ENCODE measurements around the gene IFNB1. TPM values are rescaled to one million over a fixed set of nuclear protein-coding genes. Genes with fewer than 3 reads are reported as not detected.

Gene IFNB1
- total RNA-seq, 1 experiment from 2014 or later, result not detected

GRCh38 chr9:21086538-21086937 lies 8.8 kb upstream of the IFNB1 start:
- H2BK5ac ChIP-seq (ENCODE audit: insufficient read length, low read length), result no peak overlapping the region
- H3K18ac ChIP-seq (ENCODE audit: insufficient read length, low read depth, low read length), result no peak overlapping the region
- no peak overlapping the region for H3K27ac ChIP-seq (ENCODE audit: insufficient read length, low read depth, low read length)
- peaks cover 5 to 6% of the 10 kb centered on the region in 2 experiments; a peak in 3 of 5 replicates for H3K9me3 Mint-ChIP-seq
- no peaks in the 10 kb centered on the region for H3K79me2 ChIP-seq (ENCODE audit: insufficient read depth, low read length)
- no peak overlapping the region for H2BK15ac ChIP-seq (ENCODE audit: low read depth, low read length)
- H3K14ac ChIP-seq (ENCODE audit: insufficient read depth, low read length), result no peak overlapping the region
- H2BK120ac ChIP-seq (ENCODE audit: low read depth, low read length, poor library complexity, severe bottlenecking), result no peak overlapping the region
- 0 out of 7 replicates have a peak, but pooled peaks cover 0 to 4% (median 0%) of the 10 kb centered on the region in 3 experiments for H3K36me3 Mint-ChIP-seq (ENCODE audit: insufficient read depth in 1 of 3, low read depth in 3 of 3)
- H3K9ac ChIP-seq (ENCODE audit: extremely low read depth, insufficient read length, low read length), result no peak overlapping the region
- H3K4me2 ChIP-seq (ENCODE audit: insufficient read depth, insufficient read length, low read length), result no peak overlapping the region
- no peak overlapping the region for H2AK5ac ChIP-seq (ENCODE audit: insufficient read length, low read length)
- no peak overlapping the region for H3T11ph ChIP-seq (ENCODE audit: low read length)
- H2BK20ac ChIP-seq (ENCODE audit: low read depth, low read length, poor library complexity, severe bottlenecking), result no peak overlapping the region
- H4K8ac ChIP-seq (replicated peaks; ENCODE audit: insufficient read length, low read depth, low read length), result no peak overlapping the region
- H4K91ac ChIP-seq (ENCODE audit: insufficient read length, low read depth, low read length), result no peak overlapping the region
- H3K23me2 ChIP-seq (ENCODE audit: insufficient read length, low read depth, low read length, poor library complexity, severe bottlenecking), result no peaks in the 10 kb centered on the region
- H3K27me3 ChIP-seq (ENCODE audit: insufficient read depth, low read length), result no peaks in the 10 kb centered on the region
- TF ChIP-seq, protein P1, sequence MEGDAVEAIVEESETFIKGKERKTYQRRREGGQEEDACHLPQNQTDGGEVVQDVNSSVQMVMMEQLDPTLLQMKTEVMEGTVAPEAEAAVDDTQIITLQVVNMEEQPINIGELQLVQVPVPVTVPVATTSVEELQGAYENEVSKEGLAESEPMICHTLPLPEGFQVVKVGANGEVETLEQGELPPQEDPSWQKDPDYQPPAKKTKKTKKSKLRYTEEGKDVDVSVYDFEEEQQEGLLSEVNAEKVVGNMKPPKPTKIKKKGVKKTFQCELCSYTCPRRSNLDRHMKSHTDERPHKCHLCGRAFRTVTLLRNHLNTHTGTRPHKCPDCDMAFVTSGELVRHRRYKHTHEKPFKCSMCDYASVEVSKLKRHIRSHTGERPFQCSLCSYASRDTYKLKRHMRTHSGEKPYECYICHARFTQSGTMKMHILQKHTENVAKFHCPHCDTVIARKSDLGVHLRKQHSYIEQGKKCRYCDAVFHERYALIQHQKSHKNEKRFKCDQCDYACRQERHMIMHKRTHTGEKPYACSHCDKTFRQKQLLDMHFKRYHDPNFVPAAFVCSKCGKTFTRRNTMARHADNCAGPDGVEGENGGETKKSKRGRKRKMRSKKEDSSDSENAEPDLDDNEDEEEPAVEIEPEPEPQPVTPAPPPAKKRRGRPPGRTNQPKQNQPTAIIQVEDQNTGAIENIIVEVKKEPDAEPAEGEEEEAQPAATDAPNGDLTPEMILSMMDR (conservative IDR thresholded peaks at IDR 0.05), result no peak
- H3K4me3 Mint-ChIP-seq, result no peak overlapping the region
- no peak overlapping the region for H3K27ac Mint-ChIP-seq
- H4K20me1 ChIP-seq (ENCODE audit: control insufficient read depth, insufficient read depth, insufficient read length), result no peaks in the 10 kb centered on the region
- H3K4me1 Mint-ChIP-seq, result no peaks in the 10 kb centered on the region
- H3K9me3 ChIP-seq (ENCODE audit: control insufficient read depth, low read depth, low read length), result no peaks in the 10 kb centered on the region
- no peaks in the 10 kb centered on the region for H3K4me1 ChIP-seq (ENCODE audit: insufficient read depth, low read length)
- H3K56ac ChIP-seq (ENCODE audit: insufficient read length, low read depth, low read length), result no peak overlapping the region
- no peak overlapping the region for H3K23ac ChIP-seq (ENCODE audit: insufficient read length, low read depth, low read length)
- no peak for DNase-seq
- no peak overlapping the region for H2BK12ac ChIP-seq (ENCODE audit: insufficient read length, low read depth, low read length)
- no peak overlapping the region for H4K5ac ChIP-seq (ENCODE audit: insufficient read length, low read depth, low read length)
- no peaks in the 10 kb centered on the region for H3K79me1 ChIP-seq (ENCODE audit: insufficient read depth, low read depth, low read length, poor library complexity, severe bottlenecking)
- WGBS (ENCODE audit: extremely low coverage, insufficient read length, low lambda C conversion rate), result no CpG with 5 or more reads among the region's 1 CpG
- H2AFZ ChIP-seq (ENCODE audit: low read length), result no peak overlapping the region
- H3K27me3 Mint-ChIP-seq (ENCODE audit: low read depth), result no peaks in the 10 kb centered on the region
- no peak overlapping the region for H3K4ac ChIP-seq (ENCODE audit: low read depth, low read length)

Data from H9 (cell line).